LNCaP clone FGC (cell line): ENCODE results near the gene LMF2.
A peak's percentile ranks its signal among the peaks of the same experiment; 100 is the strongest.

Experiments used
- DNase-seq: peaks from one replicate; pipeline ENCODE4 v3.0.0-alpha.2; 2011; ENCODE audit warnings: low read depth
- H3K4me3 ChIP-seq: 2 replicates; pipeline ENCODE4 v1.5.1; 2011; ENCODE audit warnings: mild to moderate bottlenecking, low read depth, low read length, control low read depth
- CTCF ChIP-seq: IDR thresholded peaks from 2 replicates; pipeline ENCODE4 v1.5.1; 2012; ENCODE audit warnings: mild to moderate bottlenecking; ENCODE audit not compliant: control insufficient read depth, insufficient read depth; ENCODE audit errors: extremely low read depth

Gene LMF2

GRCh38 chr22:50516068-50516467, 8.6 kb upstream of the LMF2 start:
- no peak for TF ChIP-seq CTCF
- no peak for DNase-seq
- no peak overlapping the region for H3K4me3 ChIP-seq

- no peak overlapping the region for H3K4me3 ChIP-seq
- no peak for TF ChIP-seq CTCF
- no peak for DNase-seq
These were observed 5.7 kb upstream of the LMF2 start for GRCh38 chr22:50513175-50513574.

DNA sequence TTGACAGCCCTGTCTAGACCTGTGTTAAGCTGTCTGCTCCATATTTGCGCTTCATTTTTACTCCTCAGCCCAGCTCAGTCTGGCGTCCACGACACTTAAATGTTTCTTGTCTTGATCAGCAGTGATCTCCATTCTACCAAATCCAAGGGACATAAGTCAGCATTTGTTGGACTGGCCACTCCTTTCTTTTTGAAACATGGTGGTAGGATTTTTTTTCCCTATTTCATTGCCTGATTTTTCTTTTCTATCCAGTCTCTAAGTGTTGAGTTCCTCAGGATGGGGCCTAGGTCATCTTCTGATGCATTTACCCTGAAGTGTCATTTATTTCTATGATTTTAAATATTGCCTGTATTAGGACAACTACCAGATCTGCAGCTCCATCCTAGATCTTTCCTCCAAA, 1.4 kb upstream of the LMF2 start:
- TF ChIP-seq CTCF: no peak
- no peak for DNase-seq
- peak overlapping the region; percentile 70 for H3K4me3 ChIP-seq

DNA sequence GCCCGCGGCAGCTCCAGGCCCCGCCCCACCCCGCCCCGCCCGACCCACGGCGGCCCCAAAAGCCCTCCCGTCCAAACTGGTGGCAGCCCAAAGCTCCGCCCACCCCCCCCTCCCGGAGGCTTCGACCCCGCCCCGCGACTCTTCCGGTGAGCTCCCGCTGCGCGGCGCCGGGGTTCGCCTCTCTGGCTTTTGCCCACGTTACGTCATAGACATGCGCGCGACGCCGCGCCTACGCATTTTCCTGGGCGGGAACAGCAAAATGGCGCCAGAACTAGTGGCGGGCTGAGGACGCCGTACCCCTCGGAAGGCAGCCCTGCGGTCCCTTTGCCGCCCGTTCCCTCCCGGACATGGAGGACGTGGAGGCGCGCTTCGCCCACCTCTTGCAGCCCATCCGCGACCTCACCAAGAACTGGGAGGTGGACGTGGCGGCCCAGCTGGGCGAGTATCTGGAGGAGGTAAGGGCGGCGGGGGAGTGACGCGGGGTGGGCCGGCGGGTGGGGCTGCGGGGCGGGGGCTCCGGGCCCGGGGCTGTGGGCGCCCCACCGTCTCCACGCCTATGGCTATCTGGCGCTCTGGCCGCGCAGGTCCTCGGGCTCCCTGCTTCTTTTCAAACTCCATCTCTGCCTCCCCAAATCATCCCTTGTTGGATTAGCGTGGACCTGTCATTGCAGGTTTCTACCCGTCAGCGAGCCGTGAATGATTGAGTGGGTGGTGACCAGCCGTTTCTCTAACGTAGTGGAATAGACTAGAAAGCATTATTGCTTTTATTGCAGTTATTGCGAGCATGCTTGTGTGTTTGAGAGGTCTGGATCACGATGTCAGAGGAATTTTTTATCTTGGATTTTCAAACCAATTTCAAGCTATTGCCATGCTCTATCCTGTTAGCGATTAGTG, 736 bp upstream of the LMF2 start, which contains the start of gene NCAPH2:
Gene NCAPH2, plus strand, starts transcription at position 234 of the 894 bp plus-strand sequence. Its CDS starts 114 bp downstream, at position 348.
- no peak for TF ChIP-seq CTCF
- H3K4me3 ChIP-seq: peak within 1 kb of the TSS; percentile 96

DNA sequence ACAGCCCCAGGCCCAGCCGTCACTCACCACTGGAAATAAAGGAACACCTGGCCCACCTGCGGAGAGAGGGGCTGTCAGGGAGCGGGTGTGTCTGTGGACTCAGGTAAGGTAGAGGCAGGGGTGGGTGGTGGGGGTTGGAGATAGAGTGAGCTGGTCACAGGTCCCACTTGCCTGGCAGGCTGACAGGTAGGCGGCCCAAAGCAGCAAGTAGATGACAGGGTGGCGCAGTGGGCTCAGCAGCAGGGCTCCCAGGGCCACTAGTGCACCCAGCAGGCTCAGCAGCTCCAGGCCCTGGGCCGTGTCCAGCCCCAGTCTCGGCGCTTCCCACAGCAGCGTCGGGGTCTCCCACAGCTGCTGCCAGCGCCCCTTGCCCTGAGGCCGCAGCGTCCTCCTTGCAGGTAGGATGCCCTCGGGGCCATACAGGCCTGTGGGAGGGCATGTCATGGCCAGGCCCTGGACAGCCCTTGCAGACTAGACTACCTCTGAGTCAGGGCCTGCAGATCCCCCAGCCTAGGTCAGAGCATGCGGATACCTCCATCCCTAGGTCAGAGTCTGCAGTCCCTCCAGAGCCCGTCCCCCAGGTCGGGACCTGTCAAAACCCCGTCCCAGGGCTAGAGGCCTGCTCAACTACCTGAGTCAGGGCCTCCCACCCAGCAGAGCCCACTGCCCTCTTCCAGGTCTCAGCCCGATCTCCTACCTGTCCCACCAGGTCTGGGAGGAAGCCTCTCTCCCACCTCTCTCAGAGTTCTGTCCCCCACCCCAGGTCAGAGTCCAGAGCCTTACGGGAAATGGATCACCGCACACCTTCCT, 686 bp downstream of the LMF2 start:
- DNase-seq: no peak
- peak overlapping the region; percentile 96 for H3K4me3 ChIP-seq
- TF ChIP-seq CTCF: no peak

More for the DNA sequence above, 736 bp upstream of the LMF2 start, which contains the start of gene NCAPH2:
- peak; percentile 81 for DNase-seq

DNA sequence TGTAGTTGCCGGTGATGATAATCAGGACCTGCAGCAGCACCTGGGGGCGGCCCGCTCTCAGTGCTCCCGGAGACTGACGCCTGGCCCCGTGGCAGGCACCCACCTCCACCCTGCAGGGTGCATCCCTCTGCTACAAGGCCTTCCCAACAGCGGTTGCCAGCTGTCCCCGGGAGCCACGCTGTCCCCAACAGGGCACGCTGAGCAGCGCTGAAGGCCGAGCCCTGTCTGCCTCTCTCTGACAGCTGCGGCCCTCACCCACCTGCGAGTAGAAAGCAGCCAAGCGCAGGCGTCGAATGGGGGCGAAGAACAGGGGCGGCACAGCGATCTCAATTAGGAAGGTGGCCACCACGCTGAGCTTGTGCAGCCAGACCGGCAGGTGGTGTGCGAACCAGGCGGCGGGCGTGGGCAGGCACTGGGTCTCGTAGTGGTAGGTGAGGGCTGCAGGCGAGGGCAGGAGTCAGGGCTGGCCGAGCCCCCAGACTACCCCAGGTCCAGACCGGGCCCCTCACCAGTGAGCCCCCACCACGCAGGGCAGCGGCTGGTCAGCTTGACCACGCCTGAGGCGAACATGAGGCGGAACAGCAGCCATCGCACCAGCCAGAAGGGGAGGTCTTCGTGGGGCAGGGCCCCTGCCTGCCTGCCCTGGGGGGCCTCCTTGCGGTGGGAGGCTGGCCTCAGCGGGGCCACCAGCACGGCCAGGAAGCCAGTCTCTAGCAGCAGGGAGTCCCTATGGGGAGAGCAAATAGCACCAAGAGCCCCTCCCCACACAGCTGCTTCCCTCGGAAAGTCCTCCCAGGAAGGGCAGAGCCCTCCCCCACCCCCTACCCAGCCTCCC, 1.5 kb downstream of the LMF2 start:
- peak overlapping the region; percentile 96 for H3K4me3 ChIP-seq
- no peak for TF ChIP-seq CTCF
- DNase-seq: no peak
